Ascending aorta (tissue), 2 donors: Measurements from ENCODE around the gene SRPK2. TPM values are rescaled to one million over a fixed set of nuclear protein-coding genes. Genes with fewer than 3 reads are reported as not detected.

Source experiments
- DNase-seq, 2 donors: peaks; one replicate each; pipeline ENCODE4 v3.0.0-alpha.2; 2019; ENCODE audit warnings: low spot score in 2 of 2
- H3K27ac ChIP-seq, 2 donors: fragments of 200-600 bp; sonication (generic); one replicate each; pipeline ENCODE4 v1.5.1; 2016 to 2017; ENCODE audit warnings: mild to moderate bottlenecking in 1 of 2
- H3K27me3 ChIP-seq: fragments of 200-600 bp; sonication (generic); one replicate; pipeline ENCODE4 v1.5.1; 2017
- H3K36me3 ChIP-seq, 2 donors: fragments of 200-600 bp; sonication (generic); one replicate each; pipeline ENCODE4 v1.5.1; 2016
- H3K4me1 ChIP-seq, 2 donors: fragments of 200-600 bp; sonication (generic); one replicate each; pipeline ENCODE4 v1.5.1; 2016 to 2017; ENCODE audit warnings: mild to moderate bottlenecking in 1 of 2
- H3K4me3 ChIP-seq, 2 donors: fragments of 200-600 bp; sonication (generic); one replicate each; pipeline ENCODE4 v1.5.1; 2016 to 2017; ENCODE audit warnings: mild to moderate bottlenecking in 1 of 2
- H3K9me3 ChIP-seq, 2 donors: fragments of 200-600 bp; sonication (generic); one replicate each; pipeline ENCODE4 v1.5.1; 2016
- CTCF ChIP-seq, 3 experiments: fragments of 200-600 bp in 2 of 3; fragments of 450-650 bp in 1 of 3; sonication (generic) in 2 of 3; IDR thresholded peaks; one replicate each; pipeline ENCODE4 v1.5.1; 2016 to 2019; ENCODE audit warnings: antibody characterized with exemption in 3 of 3, mild to moderate bottlenecking in 1 of 3, moderate library complexity in 1 of 3
- intact Hi-C: fragments of 100-400 bp; cut with DNase I; formaldehyde crosslinking; loops from one replicate; pipeline ENCODE4 v1.15.1; 2023
- total RNA-seq: library from RNA; depleted of rRNA; stranded (reverse); fragments of >200 nt; gene quantifications from one replicate; pipeline ENCODE4 v1.1.0, GENCODE V29; 2016

The SRPK2 gene
- total RNA-seq, 1 donor from 2014 or later = 26.2 TPM

- TF ChIP-seq CTCF (IDR thresholded peaks at IDR 0.05) = no peak
- intact Hi-C loops = no loop called here
- H3K27me3 ChIP-seq = no peaks in the 10 kb centered on the region
- no peak for DNase-seq
- no peak overlapping the region for H3K27ac ChIP-seq
- H3K4me3 ChIP-seq = no peak overlapping the region
- no peaks in the 10 kb centered on the region for H3K36me3 ChIP-seq
- H3K9me3 ChIP-seq = peaks cover 0 to 5% of the 10 kb centered on the region in 2 donors
- peaks cover 5 to 30% of the 10 kb centered on the region in 2 donors for H3K4me1 ChIP-seq
These were observed 33.0 kb downstream of the SRPK2 start for GRCh38 chr7:105355701-105356100.

- no peaks in the 10 kb centered on the region for H3K36me3 ChIP-seq
- peaks cover 5 to 30% of the 10 kb centered on the region in 2 donors for H3K4me1 ChIP-seq
- H3K9me3 ChIP-seq = no peaks in the 10 kb centered on the region
- intact Hi-C loops = no loop called here
- no peak overlapping the region for H3K4me3 ChIP-seq
- no peak for TF ChIP-seq CTCF (IDR thresholded peaks at IDR 0.05)
- no peaks in the 10 kb centered on the region for H3K27me3 ChIP-seq
- DNase-seq = no peak
- H3K27ac ChIP-seq = no peak overlapping the region
These were observed 34.3 kb downstream of the SRPK2 start for GRCh38 chr7:105354383-105354782.

GRCh38 chr7:105353752-105354328, 34.9 kb downstream of the SRPK2 start:
- Histone ChIP-seq H3K9me3 (no peaks in the 10 kb centered on the region), H3K36me3 (no peaks in the 10 kb centered on the region), H3K4me1 (peaks cover 5 to 30% of the 10 kb centered on the region in 2 donors), H3K27me3 (no peaks in the 10 kb centered on the region), H3K4me3 (no peak overlapping the region), H3K27ac (peak overlapping the region in 1 of 2 donors; percentile 16)
- no peak for DNase-seq
- TF ChIP-seq CTCF (IDR thresholded peaks at IDR 0.05) = no peak
- intact Hi-C loops = no loop called here

GRCh38 chr7:105352901-105353668, 35.6 kb downstream of the SRPK2 start:
- Histone ChIP-seq H3K4me1 (peaks cover 5 to 30% of the 10 kb centered on the region in 2 donors), H3K36me3 (no peaks in the 10 kb centered on the region), H3K27ac (peak overlapping the region in 1 of 2 donors; percentile 16), H3K4me3 (no peak overlapping the region), H3K9me3 (no peaks in the 10 kb centered on the region), H3K27me3 (no peaks in the 10 kb centered on the region)
- no peak for DNase-seq
- TF ChIP-seq CTCF (IDR thresholded peaks at IDR 0.05) = no peak
- intact Hi-C loops = no loop called here

GRCh38 chr7:105352018-105352612, 36.6 kb downstream of the SRPK2 start:
- H3K27me3 ChIP-seq = no peaks in the 10 kb centered on the region
- peak; percentile 33 to 78 for DNase-seq
- intact Hi-C loops = no loop called here
- H3K36me3 ChIP-seq = no peaks in the 10 kb centered on the region
- peak overlapping the region in 1 of 2 donors; percentile 53 for H3K27ac ChIP-seq
- no peaks in the 10 kb centered on the region for H3K9me3 ChIP-seq
- H3K4me1 ChIP-seq = peaks cover 5 to 30% of the 10 kb centered on the region in 2 donors
- no peak for TF ChIP-seq CTCF (IDR thresholded peaks at IDR 0.05)
- peak overlapping the region in 1 of 2 donors; percentile 6 for H3K4me3 ChIP-seq
